Ovary (tissue), 9 donors: ENCODE data around the gene RNF214. TPM values are rescaled to one million over a fixed set of nuclear protein-coding genes. Genes with fewer than 3 reads are reported as not detected.
A peak's percentile ranks its signal among the peaks of the same experiment; 100 is the strongest.
"Not testable (repeated sequence)": the region's sequence is repeated elsewhere in the genome, so short reads cannot be mapped to it uniquely, and the experiment has no call there.

Experiments
- DNase-seq, 5 donors: peaks; one replicate each; pipeline ENCODE4 v3.0.0-alpha.2; 2019 to 2020
- H3K27ac ChIP-seq, 2 donors: fragments of 200-600 bp; one replicate each; pipeline versions ENCODE4 v1.5.1 to v1.8.0; 2019 to 2022
- H3K27me3 ChIP-seq: fragments of 200-600 bp; one replicate; pipeline ENCODE4 v1.8.0; 2022
- H3K36me3 ChIP-seq: fragments of 200-600 bp; sonication (generic); one replicate; pipeline ENCODE4 v1.5.1; 2019
- H3K4me1 ChIP-seq: one replicate; pipeline ENCODE4 v1.8.1; 2013; ENCODE audit warnings: mild to moderate bottlenecking, moderate library complexity; ENCODE audit not compliant: insufficient read depth
- H3K4me3 ChIP-seq: fragments of 200-600 bp; sonication (generic); one replicate; pipeline ENCODE4 v1.5.1; 2017
- H3K9me3 ChIP-seq, 2 donors: fragments of 200-600 bp in 1 of 2; sonication (generic) in 1 of 2; one replicate each; pipeline versions ENCODE4 v1.5.1 to v1.8.1; 2013 to 2019; ENCODE audit warnings: mild to moderate bottlenecking in 1 of 2, moderate library complexity in 1 of 2
- CTCF ChIP-seq, 3 donors: fragments of 450-650 bp in 2 of 3; fragments of 200-600 bp in 1 of 3; IDR thresholded peaks; one replicate each; pipeline versions ENCODE4 v1.5.1 to v1.8.0; 2016 to 2022; ENCODE audit warnings: antibody characterized with exemption in 3 of 3, mild to moderate bottlenecking in 1 of 3
- EP300 ChIP-seq: sonication (generic); formaldehyde crosslinking; IDR thresholded peaks from one replicate; pipeline ENCODE4 v1.6.1; 2017; ENCODE audit warnings: antibody characterized with exemption
- POLR2A ChIP-seq: fragments of 450-650 bp; IDR thresholded peaks from one replicate; pipeline ENCODE4 v1.6.1; 2017; ENCODE audit warnings: antibody characterized with exemption, mild to moderate bottlenecking, moderate library complexity
- WGBS, 3 donors: extraction: QIAGEN DNeasy Blood & Tissue Kit in 1 of 3; methylation state at CpG; one replicate each; pipeline versions ENCODE4 v1.1.5 to v1.1.7; 2013 to 2017; 5-methylcytosine and 5-hydroxymethylcytosine counted together
- intact Hi-C, 4 donors: fragments of 100-400 bp; cut with DNase I; formaldehyde crosslinking; loops; one replicate each; pipeline versions ENCODE4 v1.11.0 to v1.15.1; 2022 to 2023
- polyA plus RNA-seq, 2 donors: library from polyadenylated mRNA; stranded (reverse); fragments of 200-250 nt in 1 of 2; fragments of 350-450 nt in 1 of 2; fragmentation: Illumina TruSeq in 1 of 2; extraction: RNeasy Lipid Tissue Mini Kit (QIAGEN cat#74804) in 1 of 2; gene quantifications; one replicate each; pipeline ENCODE4 v1.2.3, GENCODE V29; 2013 to 2014
- total RNA-seq, 7 donors: library from RNA; depleted of rRNA in 2 of 7; stranded (reverse); fragments of >200 nt in 2 of 7; fragmentation: NEBNext Ultra II Directional in 3 of 7; extraction: Animal tissue kit (Norgen Biotek cat#: 25700) in 3 of 7; gene quantifications; one replicate each; pipeline versions ENCODE4 v1.1.0 to v1.2.4, GENCODE V29; 2016 to 2023
- donor health status: DM: no; HTN: no; CAD: no; lungs with moderate emphysema.
- donor health status: DM: no; HTN: no; CAD: no.
- donor health status: Bipolar disorder and iron deficiency.
- donor health status: DM: yes; HTN: yes; CAD: no.
- donor health status: DM: no; HTN: no; CAD: no.
- donor health status: DM: yes; HTN: yes; CAD: no.

RNF214 gene
- total and polyA plus RNA-seq, 9 donors, result 9.7 to 40.9 (median 27.3) TPM

- Histone ChIP-seq H3K27me3 (no peaks in the 10 kb centered on the region), H3K36me3 (no peaks in the 10 kb centered on the region), H3K4me3 (peak overlapping the region; percentile 45), H3K9me3 (no peaks in the 10 kb centered on the region), H3K4me1 (peaks cover 48% of the 10 kb centered on the region), H3K27ac (peak overlapping the region; percentile 50 to 86)
- intact Hi-C loops, result no loop called here
- WGBS, 3 donors, result 38 to 55% (median 42%) methylated on average over 7 of the region's 7 CpGs
- no peak for DNase-seq
- TF ChIP-seq EP300 (no peak), CTCF (IDR thresholded peaks at IDR 0.05) (no peak), POLR2A (no peak)
Observed at GRCh38 chr11:117202386-117203068, 29.9 kb upstream of the RNF214 start.

GRCh38 chr11:117203069-117203407 is 29.4 kb upstream of the RNF214 start:
- H3K4me1 ChIP-seq, result peaks cover 43% of the 10 kb centered on the region
- H3K36me3 ChIP-seq, result no peaks in the 10 kb centered on the region
- H3K4me3 ChIP-seq, result peak overlapping the region; percentile 45
- H3K9me3 ChIP-seq, result no peaks in the 10 kb centered on the region
- 67 to 86% (median 70%) methylated on average over 10 of the region's 10 CpGs for WGBS, 3 donors
- H3K27me3 ChIP-seq, result no peaks in the 10 kb centered on the region
- no peak for TF ChIP-seq CTCF (IDR thresholded peaks at IDR 0.05)
- no peak for TF ChIP-seq POLR2A
- no peak for TF ChIP-seq EP300
- intact Hi-C loops, result no loop called here
- no peak for DNase-seq
- H3K27ac ChIP-seq, result peak overlapping the region; percentile 47 to 86

GRCh38 chr11:117204283-117205080 is 28.0 kb upstream of the RNF214 start:
- WGBS, 3 donors, result 14 to 36% (median 24%) methylated on average over 17 of the region's 17 CpGs
- intact Hi-C loops, result loop anchor here in 3 of 4 donors (5.0 kb wide), 1 partner anchor 72 kb away; no protein-coding TSS in a partner anchor
- Histone ChIP-seq H3K4me1 (peaks cover 36% of the 10 kb centered on the region), H3K4me3 (peak overlapping the region; percentile 24), H3K27me3 (no peaks in the 10 kb centered on the region), H3K27ac (peak overlapping the region; percentile 47 to 86), H3K36me3 (no peaks in the 10 kb centered on the region), H3K9me3 (no peaks in the 10 kb centered on the region)
- TF ChIP-seq POLR2A, result no peak
- no peak for TF ChIP-seq EP300
- TF ChIP-seq CTCF (IDR thresholded peaks at IDR 0.05), result no peak
- peak in 2 of 5 donors; percentile 54 to 69 for DNase-seq

- intact Hi-C loops, result loop anchor here in 3 of 4 donors (5.0 kb wide), 1 partner anchor 73 kb away; no protein-coding TSS in a partner anchor
- Histone ChIP-seq H3K27me3 (no peaks in the 10 kb centered on the region), H3K9me3 (no peaks in the 10 kb centered on the region), H3K4me1 (peaks cover 36% of the 10 kb centered on the region), H3K27ac (peak overlapping the region in 1 of 2 donors; percentile 86), H3K4me3 (peak overlapping the region; percentile 24), H3K36me3 (no peaks in the 10 kb centered on the region)
- no peak for TF ChIP-seq POLR2A
- TF ChIP-seq CTCF (IDR thresholded peaks at IDR 0.05), result no peak
- TF ChIP-seq EP300, result no peak
- 41 to 50% (median 43%) methylated on average over 11 of the region's 11 CpGs for WGBS, 3 donors
- peak in 1 of 5 donors; percentile 60 for DNase-seq
Observed at GRCh38 chr11:117205211-117205818, 27.2 kb upstream of the RNF214 start.

GRCh38 chr11:117206111-117206510 is 26.4 kb upstream of the RNF214 start:
- not testable (repeated sequence) for H3K9me3 ChIP-seq, DNase-seq, H3K27me3 ChIP-seq, H3K36me3 ChIP-seq, H3K4me3 ChIP-seq
- 38 to 57% (median 55%) methylated on average over 6 to 8 of the region's 8 CpGs for WGBS, 3 donors
- Histone ChIP-seq H3K4me1 (peaks cover 32% of the 10 kb centered on the region), H3K27ac (peak overlapping the region in 1 of 2 donors; percentile 7)
- intact Hi-C loops, result loop anchor here in 3 of 4 donors (5.0 kb wide), 1 partner anchor 74 kb away; no protein-coding TSS in a partner anchor

- intact Hi-C loops, result loop anchor here in 3 of 4 donors (5.0 kb wide), 1 partner anchor 75 kb away; no protein-coding TSS in a partner anchor
- not testable (repeated sequence) for H3K9me3 ChIP-seq, H3K4me3 ChIP-seq, H3K27me3 ChIP-seq, DNase-seq, H3K36me3 ChIP-seq, H3K27ac ChIP-seq
- H3K4me1 ChIP-seq, result peaks cover 31% of the 10 kb centered on the region
- WGBS, 3 donors, result 83 to 88% methylated on average over 3 to 6 of the region's 11 CpGs; no CpG with 5 or more reads in 1 of the 3 donors
Observed at GRCh38 chr11:117206859-117207258, 25.6 kb upstream of the RNF214 start.

GRCh38 chr11:117207481-117207880 is 25.0 kb upstream of the RNF214 start:
- 84 to 97% (median 88%) methylated on average over 4 to 5 of the region's 5 CpGs for WGBS, 3 donors
- not testable (repeated sequence) for H3K4me3 ChIP-seq, H3K36me3 ChIP-seq, H3K27ac ChIP-seq, H3K9me3 ChIP-seq, DNase-seq, H3K27me3 ChIP-seq
- intact Hi-C loops, result loop anchor here in 3 of 4 donors (5.0 kb wide), 1 partner anchor 75 kb away; no protein-coding TSS in a partner anchor
- H3K4me1 ChIP-seq, result peaks cover 26% of the 10 kb centered on the region
